Frontal cortex (tissue), 4 donors: Measurements from ENCODE around the gene BMERB1. TPM values are rescaled to one million over a fixed set of nuclear protein-coding genes. Genes with fewer than 3 reads are reported as not detected.
"Not testable (repeated sequence)": the region's sequence is repeated elsewhere in the genome, so short reads cannot be mapped to it uniquely, and the experiment has no call there.

ENCODE experiments used
- DNase-seq, 2 donors: peaks; one replicate each; pipeline ENCODE4 v3.0.0; 2012; ENCODE audit warnings: low spot score in 2 of 2
- FAIRE-seq: peaks from 2 replicates; lab custom pipeline; 2012; peaks lifted over from hg19 to GRCh38; lab: Jason Lieb, UNC
- total RNA-seq: library from RNA; depleted of rRNA; stranded (reverse); fragments of >200 nt; gene quantifications from one replicate; pipeline ENCODE4 v1.2.3, GENCODE V29; 2014
- donor health status: control.
- donor health status: control.
- donor health status: control.

BMERB1 gene
- total RNA-seq, 1 donor from 2014 or later: 81.1 TPM

DNA sequence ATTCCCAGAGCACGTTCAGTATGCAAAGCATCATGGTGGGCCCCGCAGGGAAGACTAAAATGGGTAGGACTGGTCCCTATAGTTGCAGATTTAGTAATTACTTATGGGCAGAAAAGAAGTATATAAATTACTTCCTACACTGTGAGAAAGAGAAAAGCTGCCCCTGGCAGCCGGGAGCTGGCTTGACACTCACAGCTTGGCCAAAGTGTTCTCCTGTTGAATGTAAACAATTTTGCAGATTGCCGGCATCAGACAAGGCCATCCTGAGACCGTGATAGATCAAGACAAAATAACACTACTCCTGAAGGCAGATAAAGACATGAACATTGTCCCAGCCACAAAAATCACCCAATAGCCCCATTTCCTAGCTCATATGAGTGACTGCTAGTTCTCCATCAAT is 110.0 kb downstream of the BMERB1 start:
- FAIRE-seq: no peak

DNA sequence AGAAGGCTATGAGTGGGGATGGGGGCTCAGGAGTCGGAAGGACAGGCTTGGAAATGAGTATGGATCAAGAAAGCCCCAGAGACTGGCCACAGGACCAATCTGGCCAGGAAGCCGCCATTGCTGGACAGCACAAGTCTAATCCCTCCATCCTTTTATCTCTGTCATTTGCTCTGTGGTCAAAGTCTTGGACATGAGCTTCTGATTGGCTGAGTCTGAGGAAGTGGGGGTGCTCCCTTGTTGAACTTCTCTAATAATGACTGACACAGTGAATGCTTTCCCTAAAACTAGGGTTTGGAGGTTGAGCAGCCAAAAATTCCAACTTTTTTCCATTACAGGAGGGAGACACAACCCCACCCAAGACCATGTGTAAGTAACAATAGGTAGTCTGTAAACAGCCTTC is 111.2 kb downstream of the BMERB1 start:
- FAIRE-seq: no peak
- no peak for DNase-seq

More for the DNA sequence above, 110.0 kb downstream of the BMERB1 start:
- no peak for DNase-seq

- FAIRE-seq: not testable (repeated sequence)
Observed at GRCh38 chr16:15547072-15547767, 112.8 kb downstream of the BMERB1 start.

GRCh38 chr16:15547768-15548096 is 113.3 kb downstream of the BMERB1 start:
- no peak for FAIRE-seq

More at GRCh38 chr16:15547072-15547767, 112.8 kb downstream of the BMERB1 start:
- not testable (repeated sequence) for DNase-seq

DNA sequence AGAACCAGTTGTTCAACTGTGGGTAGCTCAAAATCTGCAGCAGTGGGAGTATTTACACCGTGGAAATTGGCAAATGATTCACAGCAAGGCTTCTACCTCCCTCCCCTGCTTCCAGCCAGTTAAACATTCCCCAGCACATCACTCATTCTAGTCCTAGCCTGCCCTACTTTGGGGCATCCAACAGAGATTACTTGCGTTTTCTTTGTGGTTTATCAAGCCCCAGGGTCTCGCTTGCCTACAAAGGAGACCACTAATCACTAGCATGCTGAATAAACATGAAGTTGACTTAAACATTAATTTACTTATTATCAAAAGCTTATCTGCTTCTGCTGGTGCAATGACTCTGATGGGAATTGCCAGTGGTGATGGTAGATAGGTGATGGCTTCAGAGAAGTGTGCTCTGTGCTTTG is 114.1 kb downstream of the BMERB1 start:
- FAIRE-seq: no peak
- no peak for DNase-seq

More at GRCh38 chr16:15547768-15548096, 113.3 kb downstream of the BMERB1 start:
- no peak for DNase-seq

DNA sequence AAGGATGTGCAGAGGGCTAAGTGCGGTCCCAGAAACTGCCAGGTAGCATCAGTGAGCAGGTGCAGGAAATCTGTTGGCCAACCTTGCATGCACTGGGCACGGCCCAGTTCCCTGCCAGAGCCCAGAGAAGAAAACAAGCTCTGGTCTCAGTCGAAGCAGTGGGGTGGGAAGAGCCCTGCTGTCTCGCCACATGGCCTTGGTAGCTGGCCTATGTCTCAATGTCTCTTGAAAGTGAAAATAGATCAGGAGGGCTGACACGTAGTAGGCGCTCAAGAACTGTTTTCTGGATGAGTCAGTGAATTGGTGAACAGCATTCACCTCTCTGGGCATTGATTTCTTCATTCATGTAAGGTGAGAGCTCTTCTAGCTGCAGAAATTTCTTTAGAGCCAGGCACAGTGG is 118.1 kb downstream of the BMERB1 start:
- FAIRE-seq: no peak

GRCh38 chr16:15553313-15554088 is 119.1 kb downstream of the BMERB1 start:
- FAIRE-seq (no peak), DNase-seq (no peak)

More for the DNA sequence above, 118.1 kb downstream of the BMERB1 start:
- no peak for DNase-seq

GRCh38 chr16:15556130-15556529 is 121.7 kb downstream of the BMERB1 start:
- FAIRE-seq (no peak), DNase-seq (no peak)

DNA sequence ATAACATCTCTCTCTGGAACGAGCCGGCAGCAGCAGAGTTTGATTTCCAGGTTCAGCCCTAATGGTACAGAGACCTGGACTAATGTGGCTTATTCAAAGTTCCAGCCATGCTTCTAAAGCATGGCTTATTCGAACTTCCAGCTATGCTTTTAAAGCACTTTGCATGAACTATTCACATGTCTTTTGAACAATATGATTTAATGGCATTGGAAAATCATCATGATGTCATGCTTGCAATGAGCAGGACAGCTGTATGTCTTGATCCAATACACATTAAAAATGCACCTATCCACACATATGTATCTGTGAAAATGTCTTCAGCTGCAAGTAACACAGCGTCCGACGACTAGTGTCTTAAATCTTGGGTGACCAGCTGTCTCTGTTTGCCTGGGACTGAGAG is 122.9 kb downstream of the BMERB1 start:
- no peak for FAIRE-seq
- DNase-seq: no peak

DNA sequence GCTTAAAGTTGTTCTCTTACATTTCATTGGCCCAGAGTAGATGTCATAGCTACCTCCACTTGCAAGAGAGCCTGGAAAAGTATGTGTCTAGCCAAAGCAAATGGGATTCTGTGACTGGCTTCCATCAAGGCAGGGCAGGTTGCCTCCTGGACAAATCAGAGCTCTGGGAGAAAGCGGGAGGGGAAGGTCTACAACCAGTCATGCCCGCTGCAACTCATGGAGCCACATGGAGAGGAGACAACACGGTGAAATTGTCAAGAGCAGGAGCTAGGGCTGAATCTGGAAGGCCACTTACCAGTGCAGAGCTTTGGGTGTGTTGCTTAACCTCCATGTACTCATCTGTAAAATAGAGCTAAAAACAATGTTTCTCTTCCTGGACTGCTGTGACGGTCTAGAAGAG is 124.8 kb downstream of the BMERB1 start:
- DNase-seq (no peak), FAIRE-seq (no peak)

GRCh38 chr16:15564604-15565339 is 130.4 kb downstream of the BMERB1 start:
- FAIRE-seq (no peak), DNase-seq (no peak)

DNA sequence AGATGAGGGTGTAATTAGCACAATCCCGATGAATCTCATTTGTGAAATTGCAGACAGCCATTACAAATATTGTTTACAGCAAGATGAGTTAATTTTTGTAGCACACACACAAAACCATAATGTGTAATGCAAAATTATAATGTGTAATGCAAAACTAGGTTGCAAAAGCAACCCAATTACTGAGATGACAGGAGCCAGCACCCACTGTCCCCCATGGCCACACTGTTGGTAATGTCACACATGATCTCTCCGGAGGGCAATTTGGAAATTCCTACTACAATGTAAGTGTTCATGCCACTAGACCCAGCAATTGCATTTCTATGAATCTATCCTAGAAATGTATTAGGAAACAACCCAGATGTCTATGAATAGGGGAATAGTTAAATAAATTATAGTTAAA is 131.7 kb downstream of the BMERB1 start:
- DNase-seq: no peak
- FAIRE-seq: no peak

- no peak for FAIRE-seq
- no peak for DNase-seq
Observed at GRCh38 chr16:15567823-15568222, 133.4 kb downstream of the BMERB1 start.

DNA sequence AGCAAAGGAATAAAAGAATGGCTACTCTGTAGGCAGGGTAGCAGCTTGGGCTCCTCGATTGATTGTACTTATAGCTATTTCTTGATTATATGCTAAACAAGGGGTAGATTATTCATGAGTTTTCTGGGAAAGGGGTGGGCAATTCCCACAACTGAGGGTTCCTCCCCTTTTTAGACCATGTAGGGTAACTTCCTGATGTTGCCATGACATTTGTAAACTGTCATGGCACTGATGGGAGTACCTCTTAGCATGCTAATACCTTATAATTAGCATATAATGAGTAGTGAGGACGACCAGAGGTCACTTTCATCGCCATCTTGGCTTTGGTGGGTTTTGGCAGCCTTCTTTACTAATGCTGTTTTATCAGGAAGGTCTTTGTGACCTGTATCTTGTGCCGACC is 136.3 kb downstream of the BMERB1 start:
- DNase-seq, FAIRE-seq: not testable (repeated sequence)

DNA sequence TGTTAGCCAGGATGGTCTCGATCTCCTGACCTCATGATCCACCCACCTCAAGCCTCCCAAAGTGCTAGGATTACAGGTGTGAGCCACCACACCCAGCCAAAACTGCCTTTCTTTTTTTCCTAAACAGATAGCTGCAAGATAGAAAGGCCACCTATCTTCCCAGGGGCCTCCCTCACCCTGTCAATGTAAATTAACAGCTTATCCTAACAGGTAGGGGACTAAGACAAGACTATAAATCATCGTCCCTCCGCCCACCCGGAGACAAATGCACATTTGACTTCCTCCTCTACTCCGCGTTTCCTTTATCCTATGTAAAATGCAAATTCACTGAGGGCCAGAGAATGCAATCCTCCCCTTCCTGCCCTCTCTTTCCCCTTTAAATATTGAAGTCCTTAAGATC is 137.2 kb downstream of the BMERB1 start:
- DNase-seq: no peak
- FAIRE-seq: no peak

GRCh38 chr16:15572329-15573001 is 138.1 kb downstream of the BMERB1 start:
- DNase-seq: no peak
- no peak for FAIRE-seq

DNA sequence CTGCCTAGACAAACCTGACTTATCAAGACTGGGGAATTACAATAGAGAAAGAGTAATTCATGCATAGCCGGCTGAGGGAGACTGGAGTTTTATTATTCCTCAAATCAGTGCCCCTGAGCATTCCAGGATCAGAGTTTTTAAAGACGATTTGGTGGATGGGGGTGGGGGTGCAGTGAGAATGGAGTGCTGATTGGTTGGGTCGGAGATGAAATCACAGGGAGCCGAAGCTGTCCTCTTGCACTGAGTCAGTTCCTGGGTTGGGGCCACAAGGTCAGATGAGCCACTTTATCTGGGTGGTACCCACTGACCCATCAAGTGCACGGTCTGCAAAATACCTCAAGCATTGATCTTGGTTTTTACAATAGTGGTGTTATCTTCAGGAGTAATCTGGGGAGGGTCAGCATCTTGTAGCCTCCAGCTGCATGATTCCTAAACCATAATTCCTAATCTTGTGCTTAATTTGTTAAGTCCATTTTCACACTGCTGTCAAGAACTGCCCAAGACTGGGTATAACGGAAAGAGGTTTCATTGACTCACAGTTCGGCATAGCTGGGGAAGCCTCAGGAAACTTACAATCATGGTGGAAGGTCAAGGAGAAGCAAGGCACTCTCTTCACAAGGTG is 139.0 kb downstream of the BMERB1 start:
- no peak for FAIRE-seq
- DNase-seq: no peak

GRCh38 chr16:15573896-15574613 is 139.7 kb downstream of the BMERB1 start:
- FAIRE-seq: not testable (repeated sequence)

DNA sequence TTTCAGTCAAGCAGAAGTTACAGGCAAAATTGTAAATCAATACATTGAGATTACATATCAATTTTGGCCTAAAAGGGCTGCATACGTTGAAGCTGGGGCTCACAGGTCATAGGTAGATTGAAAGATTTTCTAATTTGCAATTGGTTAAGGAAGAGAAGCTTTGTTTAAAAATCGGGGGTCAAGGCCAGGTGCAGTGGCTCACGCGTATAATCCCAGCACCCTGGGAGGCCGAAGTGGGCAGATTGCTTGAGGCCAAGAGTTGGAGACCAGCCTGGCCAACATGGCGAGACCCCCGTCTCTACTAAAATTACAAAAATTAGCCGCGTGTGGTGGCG is 140.2 kb downstream of the BMERB1 start:
- FAIRE-seq (no peak), DNase-seq (no peak)

More at GRCh38 chr16:15573896-15574613, 139.7 kb downstream of the BMERB1 start:
- DNase-seq: not testable (repeated sequence)
